HG03354 (cell line): ENCODE results near the gene TMTC1.

Experiments used
- ATAC-seq: cut with Tn5 transposase; IDR thresholded peaks from one replicate; pipeline ENCODE4 v1.9.1; 2021; ENCODE audit warnings: mild to moderate bottlenecking; ENCODE audit not compliant: unreplicated experiment, poor library complexity, severe bottlenecking

TMTC1 gene

DNA sequence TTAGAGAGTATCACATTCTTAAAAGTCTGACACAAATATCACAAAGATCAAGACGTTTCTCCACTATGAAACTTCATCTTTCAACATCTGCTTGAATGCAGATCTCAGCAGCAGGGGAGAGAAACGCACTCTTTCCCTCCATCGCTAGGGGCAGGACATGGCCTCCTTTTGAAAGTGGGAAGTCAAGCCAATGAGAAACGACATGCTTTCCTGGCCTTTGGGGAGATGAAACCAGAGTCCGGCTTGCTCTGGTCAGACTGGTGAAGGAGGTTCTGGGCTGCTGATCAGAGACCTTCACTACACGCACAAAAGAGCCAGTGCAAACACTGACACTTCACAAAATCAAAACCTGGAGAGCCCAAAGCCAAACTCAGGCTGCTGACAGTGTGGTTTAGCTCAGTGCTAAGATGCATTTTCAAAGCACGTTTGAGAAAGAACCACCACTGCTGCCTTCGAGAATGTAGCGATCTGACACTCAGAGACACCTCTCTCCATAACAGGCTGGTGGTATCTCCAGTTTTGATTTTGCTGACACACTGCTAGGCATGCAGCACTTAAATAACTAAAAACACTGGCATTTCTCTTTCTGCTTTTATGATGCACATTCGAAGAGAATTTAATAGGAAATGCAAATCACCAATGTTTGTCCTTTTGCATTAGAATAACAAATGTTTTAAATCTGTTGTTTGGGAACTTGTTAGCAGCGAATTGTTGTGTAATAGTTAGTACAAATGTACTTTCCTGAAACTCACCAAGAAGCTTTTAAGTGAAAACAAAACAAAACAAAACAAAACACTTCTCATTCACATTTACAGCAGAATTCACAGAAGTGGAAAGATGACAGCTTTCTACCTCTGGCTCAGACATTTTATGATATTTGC, 192.4 kb downstream of the TMTC1 start:
- ATAC-seq = no peak

DNA sequence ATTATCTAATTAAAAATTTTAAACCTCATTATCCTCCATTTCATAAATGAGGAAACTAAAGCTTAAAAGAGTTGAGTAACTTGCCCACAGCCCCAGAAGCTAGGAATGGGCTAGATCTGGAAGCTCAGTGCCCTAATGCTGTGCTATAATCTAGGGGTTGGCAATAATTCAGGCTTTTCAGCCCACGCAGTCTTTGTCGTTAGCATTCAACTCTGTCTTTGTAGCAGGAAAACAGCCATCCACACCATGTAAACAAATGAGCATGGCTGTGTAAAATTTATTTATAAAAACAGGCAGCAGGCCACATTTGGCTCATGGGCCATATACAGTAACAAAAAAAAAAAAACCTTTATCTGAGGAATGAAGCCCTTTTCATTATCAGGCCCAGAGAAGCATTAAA, 193.9 kb downstream of the TMTC1 start:
- no peak for ATAC-seq

DNA sequence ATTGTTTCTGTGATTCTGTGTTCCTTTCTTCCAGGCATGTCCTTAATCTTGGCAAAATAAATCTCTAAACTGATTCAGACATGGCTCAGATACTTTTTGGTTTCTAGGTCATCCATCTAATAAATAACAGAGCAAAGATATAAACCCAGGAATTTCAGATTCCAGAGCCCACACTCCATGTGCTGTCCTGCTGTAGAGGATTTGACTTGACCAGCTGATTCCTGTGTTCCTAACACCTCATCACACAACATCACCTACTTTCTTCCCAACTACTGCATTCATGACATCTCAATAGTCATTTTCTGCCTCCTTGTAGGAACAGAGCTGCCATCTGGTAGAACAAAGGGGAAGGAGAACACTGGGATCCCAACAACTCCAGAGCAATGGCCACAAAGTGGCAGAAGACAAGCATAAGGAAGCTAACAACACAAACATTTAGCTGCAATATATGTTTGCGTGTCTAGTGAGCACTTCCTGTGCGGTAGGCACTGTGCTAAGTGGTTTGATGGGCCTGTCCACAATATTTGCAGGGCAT, 194.4 kb downstream of the TMTC1 start:
- ATAC-seq = no peak

GRCh38 chr12:29582677-29583272, 201.0 kb downstream of the TMTC1 start:
- ATAC-seq = no peak

DNA sequence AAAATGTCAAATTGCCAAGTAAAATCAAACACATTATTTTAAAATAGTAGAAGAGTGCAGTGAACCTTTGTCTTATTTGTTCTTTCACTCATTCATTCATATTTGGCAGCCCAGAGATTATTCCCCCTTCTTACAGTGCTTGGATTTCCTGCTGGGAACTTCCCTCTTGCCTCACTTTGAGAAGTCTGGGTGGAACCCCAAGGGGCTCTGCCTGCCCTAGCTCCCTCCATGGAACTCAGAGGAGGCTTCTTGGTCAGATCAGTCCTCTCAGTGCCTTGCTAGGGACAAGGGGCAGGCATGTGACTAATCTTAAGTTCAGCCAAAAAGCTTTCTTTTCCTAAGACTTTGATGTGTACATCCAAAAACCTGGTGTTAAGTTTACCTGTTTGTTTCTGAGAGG, 201.6 kb downstream of the TMTC1 start:
- no peak for ATAC-seq

- peak; percentile 68 for ATAC-seq
Observed at GRCh38 chr12:29581631-29582030, 202.1 kb downstream of the TMTC1 start.

DNA sequence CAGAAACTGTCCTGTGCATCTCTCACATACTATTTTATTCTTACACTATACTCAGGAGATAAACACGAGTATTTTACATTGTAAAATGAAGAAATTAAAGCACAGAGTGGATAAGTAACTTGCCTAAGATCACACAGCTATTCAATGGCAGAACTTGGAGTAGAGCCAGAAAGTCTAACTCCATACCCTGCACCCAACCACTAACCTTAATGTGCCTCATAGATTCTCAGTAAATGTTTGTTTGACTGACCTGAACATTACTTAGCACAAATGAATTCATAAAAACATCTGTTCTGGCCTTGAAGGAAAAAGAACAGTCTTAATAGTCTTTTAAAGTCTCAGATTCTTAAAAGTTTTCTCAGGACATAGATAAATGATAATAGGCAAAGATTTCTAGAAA, 202.8 kb downstream of the TMTC1 start:
- no peak for ATAC-seq

DNA sequence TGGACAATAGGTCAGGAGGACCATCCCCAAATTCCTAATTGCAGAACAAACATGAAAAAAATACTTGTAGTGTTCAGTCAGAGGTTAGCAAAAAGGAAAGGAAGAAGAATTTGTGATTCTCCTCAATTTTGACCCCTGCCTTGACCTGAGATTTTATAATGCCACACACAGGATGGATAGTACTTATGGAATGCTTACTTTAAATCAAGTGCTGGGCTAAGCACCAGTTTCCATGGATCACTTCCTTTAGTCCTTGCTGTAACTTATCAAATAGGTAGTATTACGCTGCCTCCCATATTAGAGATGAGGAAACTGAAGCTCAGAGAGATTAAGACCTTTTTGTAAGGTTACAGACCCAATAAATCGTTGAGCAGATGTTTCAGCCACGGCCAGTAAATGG, 205.0 kb downstream of the TMTC1 start:
- ATAC-seq = no peak

GRCh38 chr12:29578070-29578469, 205.7 kb downstream of the TMTC1 start:
- ATAC-seq = no peak

GRCh38 chr12:29574500-29574899, 209.2 kb downstream of the TMTC1 start:
- no peak for ATAC-seq

DNA sequence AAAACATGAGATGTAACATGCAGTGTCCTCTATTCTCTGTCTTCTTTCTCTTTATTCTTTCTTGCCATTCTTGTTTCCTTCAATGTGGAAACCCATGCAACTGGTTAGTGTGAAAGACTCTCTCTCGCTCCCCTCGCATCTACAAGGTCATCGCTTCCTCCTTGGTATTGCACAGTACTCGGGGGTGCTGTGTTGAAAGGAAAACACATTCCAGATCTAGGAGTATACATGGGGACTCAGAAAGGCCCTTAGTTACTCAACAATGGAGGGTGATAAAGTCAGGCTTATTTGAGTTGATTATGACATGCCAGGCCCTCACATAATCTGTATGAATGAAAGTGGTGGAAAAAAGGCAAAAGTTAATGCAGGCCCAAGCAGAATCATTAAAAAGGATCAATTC, 210.8 kb downstream of the TMTC1 start:
- no peak for ATAC-seq

GRCh38 chr12:29572464-29572863, 211.3 kb downstream of the TMTC1 start:
- no peak for ATAC-seq

- no peak for ATAC-seq
Observed at GRCh38 chr12:29569132-29569757, 214.5 kb downstream of the TMTC1 start.

DNA sequence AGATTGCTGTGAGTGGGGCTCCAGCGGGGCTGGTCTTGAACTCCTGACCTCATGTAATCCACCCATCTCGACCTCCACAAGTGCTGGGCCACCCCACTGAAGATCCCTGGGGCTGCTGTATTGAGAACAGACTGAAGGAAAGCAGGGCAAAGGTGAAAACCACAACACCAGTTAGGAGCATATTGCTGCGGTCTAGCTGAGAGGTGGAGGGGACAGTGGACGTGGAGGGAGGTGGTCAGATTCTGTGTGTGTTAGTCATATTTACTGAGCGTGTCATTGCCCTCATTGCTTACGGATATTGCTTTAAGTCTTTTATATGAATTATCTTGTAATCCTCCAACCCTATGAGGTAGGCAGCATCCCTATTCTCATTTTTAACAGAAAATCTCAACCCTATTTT, 217.3 kb downstream of the TMTC1 start:
- ATAC-seq = no peak

GRCh38 chr12:29565727-29566126, 218.0 kb downstream of the TMTC1 start:
- ATAC-seq = no peak

DNA sequence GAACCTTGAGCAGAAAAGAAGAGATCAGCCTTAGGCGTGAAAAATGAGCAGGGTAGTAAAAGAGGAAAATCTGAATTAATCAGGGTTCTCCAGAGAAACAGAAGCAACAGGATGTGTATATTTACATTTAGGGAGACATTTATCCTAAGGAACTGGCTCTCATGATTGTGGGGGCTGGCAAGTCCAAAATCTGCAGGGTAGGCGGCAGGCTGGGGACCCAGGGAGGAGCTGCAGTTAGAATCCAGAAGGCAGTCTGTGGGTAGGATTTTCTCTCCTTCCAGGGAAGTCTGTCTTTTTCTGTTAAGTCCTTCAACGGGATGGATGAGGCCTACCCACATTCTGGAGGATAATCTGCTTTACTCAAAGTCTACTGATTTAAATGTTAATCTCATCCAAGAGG, 218.8 kb downstream of the TMTC1 start:
- ATAC-seq = no peak

GRCh38 chr12:29563636-29564035, 220.1 kb downstream of the TMTC1 start:
- peak; percentile 66 for ATAC-seq

- ATAC-seq = no peak
Observed at GRCh38 chr12:29563071-29563470, 220.7 kb downstream of the TMTC1 start.

- no peak for ATAC-seq
Observed at GRCh38 chr12:29562110-29562804, 221.5 kb downstream of the TMTC1 start.

DNA sequence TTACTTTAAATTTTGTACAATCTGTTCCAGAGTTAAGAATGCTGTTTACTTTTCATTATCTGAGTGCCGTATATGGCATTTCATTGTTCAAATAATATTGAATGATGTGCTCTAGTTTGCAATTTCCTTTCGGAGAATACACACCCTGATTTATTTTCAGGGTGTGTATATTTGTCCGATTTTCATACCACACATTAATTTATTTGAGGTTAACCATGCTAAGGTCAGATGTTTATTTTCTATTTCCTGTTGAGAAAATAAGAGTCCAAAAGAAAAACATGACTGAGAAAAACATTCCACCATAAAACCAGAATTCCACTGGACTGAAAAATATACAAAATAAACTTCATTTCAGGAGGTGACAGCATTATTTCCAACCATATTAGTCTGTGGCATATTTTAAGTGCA, 222.1 kb downstream of the TMTC1 start:
- ATAC-seq = no peak
